Stimulated activated memory B cell treated with anti-CD40 and anti-IgM and Interleukin-4, amounts not matched to agents 10 μg/mL and 1 μg/mL and 100 μg/mL, for 72 hours (primary cell): ENCODE results near the gene HMGA1.

Experiments
- ATAC-seq: fragments of 150-1000 bp; cut with Tn5 transposase; 2 replicates; pipeline ENCODE4 v1.10.0; 2021
- H3K27ac Mint-ChIP-seq: one replicate; pipeline ENCODE4 v1.8.0; 2022; ENCODE audit warnings: mild to moderate bottlenecking, mixed read lengths
- H3K27me3 Mint-ChIP-seq: one replicate; pipeline ENCODE4 v1.8.0; 2022; ENCODE audit warnings: mixed read lengths
- H3K36me3 Mint-ChIP-seq: one replicate; pipeline ENCODE4 v1.8.0; 2022; ENCODE audit warnings: mixed read lengths
- H3K4me1 Mint-ChIP-seq: one replicate; pipeline ENCODE4 v1.8.0; 2022; ENCODE audit warnings: mixed read lengths
- H3K4me3 Mint-ChIP-seq: one replicate; pipeline ENCODE4 v1.8.0; 2022; ENCODE audit warnings: mild to moderate bottlenecking, moderate library complexity, mixed read lengths
- H3K9me3 Mint-ChIP-seq: one replicate; pipeline ENCODE4 v1.8.0; 2022; ENCODE audit warnings: mixed read lengths

Gene HMGA1

GRCh38 chr6:34232901-34233300, 3.8 kb upstream of the HMGA1 start:
- H3K27ac Mint-ChIP-seq = no peak overlapping the region

GRCh38 chr6:34233867-34234266, 2.8 kb upstream of the HMGA1 start:
- H3K4me3 Mint-ChIP-seq = no peak overlapping the region
- no peaks in the 10 kb centered on the region for H3K27me3 Mint-ChIP-seq
- no peaks in the 10 kb centered on the region for H3K9me3 Mint-ChIP-seq
- H3K27ac Mint-ChIP-seq = peak overlapping the region; percentile 56
- H3K4me1 Mint-ChIP-seq = peaks cover 32% of the 10 kb centered on the region
- no peaks in the 10 kb centered on the region for H3K36me3 Mint-ChIP-seq
- no peak for ATAC-seq

More at GRCh38 chr6:34232901-34233300, 3.8 kb upstream of the HMGA1 start:
- Mint-ChIP-seq H3K9me3 (no peaks in the 10 kb centered on the region), H3K36me3 (no peaks in the 10 kb centered on the region), H3K4me3 (no peak overlapping the region), H3K27me3 (no peaks in the 10 kb centered on the region), H3K4me1 (peaks cover 27% of the 10 kb centered on the region)
- no peak for ATAC-seq

- Mint-ChIP-seq H3K9me3 (no peaks in the 10 kb centered on the region), H3K4me1 (peaks cover 36% of the 10 kb centered on the region), H3K27ac (peak overlapping the region; percentile 56), H3K4me3 (peak overlapping the region; percentile 8), H3K36me3 (no peaks in the 10 kb centered on the region), H3K27me3 (no peaks in the 10 kb centered on the region)
- ATAC-seq = no peak
These were observed 1.9 kb upstream of the HMGA1 start for GRCh38 chr6:34234667-34235306.

- peaks cover 5% of the 10 kb centered on the region for H3K36me3 Mint-ChIP-seq
- H3K9me3 Mint-ChIP-seq = no peaks in the 10 kb centered on the region
- peak overlapping the region; percentile 91 for H3K4me3 Mint-ChIP-seq
These were observed 1.2 kb upstream of the HMGA1 start for GRCh38 chr6:34235307-34236130.

GRCh38 chr6:34236131-34236442, 586 bp upstream of the HMGA1 start:
- Mint-ChIP-seq H3K9me3 (no peaks in the 10 kb centered on the region), H3K27me3 (no peaks in the 10 kb centered on the region), H3K36me3 (peaks cover 11% of the 10 kb centered on the region), H3K4me1 (peaks cover 46% of the 10 kb centered on the region), H3K27ac (peak overlapping the region; percentile 98), H3K4me3 (peak overlapping the region; percentile 91)
- peak; percentile 21 for ATAC-seq

More at GRCh38 chr6:34235307-34236130, 1.2 kb upstream of the HMGA1 start:
- ATAC-seq = peak; percentile 24
- Mint-ChIP-seq H3K27ac (peak overlapping the region; percentile 98), H3K4me1 (peaks cover 44% of the 10 kb centered on the region), H3K27me3 (no peaks in the 10 kb centered on the region)

GRCh38 chr6:34237316-34237721, 646 bp downstream of the HMGA1 start:
- Mint-ChIP-seq H3K27ac (peak overlapping the region; percentile 98), H3K4me3 (no peak overlapping the region), H3K36me3 (peaks cover 23% of the 10 kb centered on the region), H3K4me1 (peaks cover 59% of the 10 kb centered on the region), H3K9me3 (no peaks in the 10 kb centered on the region), H3K27me3 (no peaks in the 10 kb centered on the region)
- ATAC-seq = peak; percentile 21

GRCh38 chr6:34237722-34238584, 1.3 kb downstream of the HMGA1 start:
- peak; percentile 6 for ATAC-seq
- Mint-ChIP-seq H3K27ac (peak overlapping the region; percentile 88), H3K4me1 (peaks cover 65% of the 10 kb centered on the region), H3K36me3 (peaks cover 23% of the 10 kb centered on the region), H3K9me3 (no peaks in the 10 kb centered on the region), H3K27me3 (no peaks in the 10 kb centered on the region), H3K4me3 (peak overlapping the region; percentile 80)

- Mint-ChIP-seq H3K27ac (peak overlapping the region; percentile 88), H3K36me3 (peaks cover 23% of the 10 kb centered on the region), H3K27me3 (no peaks in the 10 kb centered on the region), H3K9me3 (no peaks in the 10 kb centered on the region), H3K4me3 (peak overlapping the region; percentile 80), H3K4me1 (peaks cover 74% of the 10 kb centered on the region)
- no peak for ATAC-seq
These were observed 2.2 kb downstream of the HMGA1 start for GRCh38 chr6:34238585-34239499.

- Mint-ChIP-seq H3K4me1 (peaks cover 74% of the 10 kb centered on the region), H3K27ac (peak overlapping the region; percentile 88), H3K36me3 (peaks cover 23% of the 10 kb centered on the region), H3K27me3 (no peaks in the 10 kb centered on the region), H3K9me3 (no peaks in the 10 kb centered on the region), H3K4me3 (peak overlapping the region; percentile 43)
- ATAC-seq = no peak
These were observed 2.8 kb downstream of the HMGA1 start for GRCh38 chr6:34239500-34239825.

- H3K4me1 Mint-ChIP-seq = peaks cover 77% of the 10 kb centered on the region
- peaks cover 25% of the 10 kb centered on the region for H3K36me3 Mint-ChIP-seq
- H3K27ac Mint-ChIP-seq = peak overlapping the region; percentile 88
- H3K9me3 Mint-ChIP-seq = no peaks in the 10 kb centered on the region
- no peak overlapping the region for H3K4me3 Mint-ChIP-seq
- H3K27me3 Mint-ChIP-seq = no peaks in the 10 kb centered on the region
- no peak for ATAC-seq
These were observed 3.2 kb downstream of the HMGA1 start for GRCh38 chr6:34239893-34240292.

GRCh38 chr6:34240329-34241248, 3.9 kb downstream of the HMGA1 start:
- Mint-ChIP-seq H3K4me3 (peak overlapping the region; percentile 36), H3K27ac (peak overlapping the region; percentile 95), H3K4me1 (peaks cover 83% of the 10 kb centered on the region), H3K27me3 (no peaks in the 10 kb centered on the region), H3K9me3 (no peaks in the 10 kb centered on the region), H3K36me3 (peaks cover 32% of the 10 kb centered on the region)
- ATAC-seq = no peak

- H3K27ac Mint-ChIP-seq = peak overlapping the region; percentile 95
These were observed 4.9 kb downstream of the HMGA1 start for GRCh38 chr6:34241351-34242215.

More at GRCh38 chr6:34241351-34242215, 4.9 kb downstream of the HMGA1 start:
- no peak overlapping the region for H3K4me3 Mint-ChIP-seq
- no peak for ATAC-seq
- peaks cover 35% of the 10 kb centered on the region for H3K36me3 Mint-ChIP-seq
- peaks cover 84% of the 10 kb centered on the region for H3K4me1 Mint-ChIP-seq
- no peaks in the 10 kb centered on the region for H3K9me3 Mint-ChIP-seq
- no peaks in the 10 kb centered on the region for H3K27me3 Mint-ChIP-seq
